Ascending aorta (tissue), 2 donors: ENCODE results near the gene MPRIP. TPM values are rescaled to one million over a fixed set of nuclear protein-coding genes. Genes with fewer than 3 reads are reported as not detected.

Experiments
- DNase-seq, 2 donors: peaks; one replicate each; pipeline ENCODE4 v3.0.0-alpha.2; 2019; ENCODE audit warnings: low spot score in 2 of 2
- H3K27ac ChIP-seq, 2 donors: fragments of 200-600 bp; sonication (generic); one replicate each; pipeline ENCODE4 v1.5.1; 2016 to 2017; ENCODE audit warnings: mild to moderate bottlenecking in 1 of 2
- H3K27me3 ChIP-seq: fragments of 200-600 bp; sonication (generic); one replicate; pipeline ENCODE4 v1.5.1; 2017
- H3K36me3 ChIP-seq, 2 donors: fragments of 200-600 bp; sonication (generic); one replicate each; pipeline ENCODE4 v1.5.1; 2016
- H3K4me1 ChIP-seq, 2 donors: fragments of 200-600 bp; sonication (generic); one replicate each; pipeline ENCODE4 v1.5.1; 2016 to 2017; ENCODE audit warnings: mild to moderate bottlenecking in 1 of 2
- H3K4me3 ChIP-seq, 2 donors: fragments of 200-600 bp; sonication (generic); one replicate each; pipeline ENCODE4 v1.5.1; 2016 to 2017; ENCODE audit warnings: mild to moderate bottlenecking in 1 of 2
- H3K9me3 ChIP-seq, 2 donors: fragments of 200-600 bp; sonication (generic); one replicate each; pipeline ENCODE4 v1.5.1; 2016
- CTCF ChIP-seq, 3 experiments: fragments of 200-600 bp in 2 of 3; fragments of 450-650 bp in 1 of 3; sonication (generic) in 2 of 3; IDR thresholded peaks; one replicate each; pipeline ENCODE4 v1.5.1; 2016 to 2019; ENCODE audit warnings: antibody characterized with exemption in 3 of 3, mild to moderate bottlenecking in 1 of 3, moderate library complexity in 1 of 3
- intact Hi-C: fragments of 100-400 bp; cut with DNase I; formaldehyde crosslinking; loops from one replicate; pipeline ENCODE4 v1.15.1; 2023
- total RNA-seq: library from RNA; depleted of rRNA; stranded (reverse); fragments of >200 nt; gene quantifications from one replicate; pipeline ENCODE4 v1.1.0, GENCODE V29; 2016

Gene MPRIP
- total RNA-seq, 1 donor from 2014 or later, result 246 TPM

- Histone ChIP-seq H3K27ac (no peak overlapping the region), H3K36me3 (peaks cover 76 to 81% of the 10 kb centered on the region in 2 donors), H3K9me3 (no peaks in the 10 kb centered on the region), H3K4me1 (no peaks in the 10 kb centered on the region), H3K27me3 (no peaks in the 10 kb centered on the region), H3K4me3 (no peak overlapping the region)
- intact Hi-C loops, result loop anchor here (10.0 kb wide), 1 partner anchor 225 kb away; no protein-coding TSS in a partner anchor
- no peak for TF ChIP-seq CTCF (IDR thresholded peaks at IDR 0.05)
- no peak for DNase-seq
Measured at GRCh38 chr17:17229416-17230384, 187.4 kb downstream of the MPRIP start.

GRCh38 chr17:17231621-17232302, 189.5 kb downstream of the MPRIP start:
- DNase-seq, result no peak
- intact Hi-C loops, result loop anchor here (10.0 kb wide), 1 partner anchor 227 kb away; no protein-coding TSS in a partner anchor
- TF ChIP-seq CTCF (IDR thresholded peaks at IDR 0.05), result no peak
- no peaks in the 10 kb centered on the region for H3K27me3 ChIP-seq
- H3K9me3 ChIP-seq, result no peaks in the 10 kb centered on the region
- no peak overlapping the region for H3K4me3 ChIP-seq
- peaks cover 2 to 3% of the 10 kb centered on the region in 2 donors for H3K4me1 ChIP-seq
- H3K36me3 ChIP-seq, result peaks cover 55 to 60% of the 10 kb centered on the region in 2 donors
- H3K27ac ChIP-seq, result no peak overlapping the region

GRCh38 chr17:17232303-17232621, 190.0 kb downstream of the MPRIP start:
- Histone ChIP-seq H3K4me3 (no peak overlapping the region), H3K27ac (no peak overlapping the region), H3K27me3 (no peaks in the 10 kb centered on the region), H3K4me1 (peaks cover 2 to 3% of the 10 kb centered on the region in 2 donors), H3K9me3 (no peaks in the 10 kb centered on the region), H3K36me3 (peaks cover 50 to 55% of the 10 kb centered on the region in 2 donors)
- no peak for DNase-seq
- intact Hi-C loops, result loop anchor here (10.0 kb wide), 1 partner anchor 227 kb away; no protein-coding TSS in a partner anchor
- TF ChIP-seq CTCF (IDR thresholded peaks at IDR 0.05), result no peak

- no peak for DNase-seq
- Histone ChIP-seq H3K27ac (peak overlapping the region in 1 of 2 donors; percentile 86), H3K4me3 (peak overlapping the region; percentile 81 to 96), H3K36me3 (peaks cover 20 to 23% of the 10 kb centered on the region in 2 donors), H3K27me3 (no peaks in the 10 kb centered on the region), H3K9me3 (no peaks in the 10 kb centered on the region), H3K4me1 (peaks cover 3 to 8% of the 10 kb centered on the region in 2 donors)
- intact Hi-C loops, result loop anchor here (2.0 to 10.0 kb wide), 3 partner anchors 83 to 231 kb away; partner anchors contain the start of gene MPRIP
- no peak for TF ChIP-seq CTCF (IDR thresholded peaks at IDR 0.05)
Measured at GRCh38 chr17:17235212-17236174, 193.2 kb downstream of the MPRIP start.
